Fibroblast of skin of abdomen (primary cell): ENCODE measurements around the gene TPM2. TPM values are rescaled to one million over a fixed set of nuclear protein-coding genes. Genes with fewer than 3 reads are reported as not detected.

Experiments used
- DNase-seq: peaks from one replicate; pipeline ENCODE4 v3.0.0-alpha.2; 2013
- polyA plus RNA-seq, 2 experiments: library from polyadenylated mRNA; unstranded; fragments of 120-200 nt; gene quantifications; one replicate each; pipeline ENCODE4 v1.2.1, GENCODE V29; 2013; ENCODE audit not compliant: insufficient read length in 2 of 2

TPM2 gene
- 3,002 TPM for polyA plus RNA-seq (2013, experiment 1 of 2; ENCODE audit: insufficient read length)
- polyA plus RNA-seq (2013, experiment 2 of 2; ENCODE audit: insufficient read length), result 3,109 TPM

- DNase-seq, result peak; percentile 96
These were observed at the start of gene TPM2 for GRCh38 chr9:35689542-35690293. TPM2 (minus strand) TSS chr9:35689925; CDS start chr9:35689817, 108 bp downstream.

- DNase-seq, result no peak
These were observed 49.2 kb upstream of the TPM2 start for GRCh38 chr9:35738924-35739323.

- no peak for DNase-seq
These were observed 48.5 kb upstream of the TPM2 start for GRCh38 chr9:35738186-35738585.

- DNase-seq, result no peak
These were observed 47.4 kb upstream of the TPM2 start for GRCh38 chr9:35737143-35737542.

- peak; percentile 63 for DNase-seq
These were observed 46.5 kb upstream of the TPM2 start for GRCh38 chr9:35736201-35736633.

GRCh38 chr9:35734096-35734495 lies 44.4 kb upstream of the TPM2 start:
- no peak for DNase-seq

- peak; percentile 51 for DNase-seq
These were observed 43.2 kb upstream of the TPM2 start for GRCh38 chr9:35732800-35733541.

GRCh38 chr9:35732185-35732799 lies 42.6 kb upstream of the TPM2 start, which contains the start of the genes CREB3 and TLN1:
CREB3 (plus strand) TSS chr9:35732666; CDS start chr9:35732773, 107 bp downstream.
TLN1 (minus strand) TSS chr9:35732195; CDS start chr9:35725694, 6,501 bp downstream.
- peak; percentile 99 for DNase-seq

- DNase-seq, result no peak
These were observed 41.9 kb upstream of the TPM2 start for GRCh38 chr9:35731415-35732184.

GRCh38 chr9:35730486-35730854 lies 40.7 kb upstream of the TPM2 start:
- no peak for DNase-seq

GRCh38 chr9:35729700-35730485 lies 40.2 kb upstream of the TPM2 start:
- peak; percentile 92 for DNase-seq

GRCh38 chr9:35729101-35729500 lies 39.4 kb upstream of the TPM2 start:
- DNase-seq, result no peak

GRCh38 chr9:35728041-35728971 lies 38.6 kb upstream of the TPM2 start:
- peak; percentile 96 for DNase-seq

GRCh38 chr9:35727676-35728040 lies 37.9 kb upstream of the TPM2 start:
- DNase-seq, result no peak

- peak; percentile 45 for DNase-seq
These were observed 37.2 kb upstream of the TPM2 start for GRCh38 chr9:35726931-35727330.

- no peak for DNase-seq
These were observed 35.6 kb upstream of the TPM2 start for GRCh38 chr9:35725362-35725761.

- no peak for DNase-seq
These were observed 34.2 kb upstream of the TPM2 start for GRCh38 chr9:35723908-35724307.

GRCh38 chr9:35723426-35723825 lies 33.7 kb upstream of the TPM2 start:
- no peak for DNase-seq

GRCh38 chr9:35719546-35719945 lies 29.8 kb upstream of the TPM2 start:
- DNase-seq, result no peak
